ENCODE data around the gene CDCA5. TPM values are rescaled to one million over a fixed set of nuclear protein-coding genes. Genes with fewer than 3 reads are reported as not detected.
"Not testable (repeated sequence)": the region's sequence is repeated elsewhere in the genome, so short reads cannot be mapped to it uniquely, and the experiment has no call there.

CDCA5 gene
- total RNA-seq, 1 donor from 2014 or later = 1.2 TPM

DNA sequence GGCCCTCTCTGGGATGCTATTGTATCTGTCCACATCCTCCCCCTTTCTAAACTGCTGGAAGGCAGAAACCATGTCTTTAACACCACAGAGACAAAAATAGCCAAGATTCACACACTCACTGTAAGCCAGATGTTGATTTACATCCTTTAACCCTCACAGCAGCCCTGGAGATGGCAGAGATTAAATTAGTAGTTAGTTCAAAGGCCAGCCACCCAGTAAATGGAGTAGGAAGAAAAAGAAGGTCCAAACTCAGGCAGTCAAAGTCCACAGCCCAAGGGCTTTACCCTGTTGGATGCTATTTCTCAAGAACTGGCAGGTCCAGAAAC, 35.8 kb upstream of the CDCA5 start:
- DNase-seq (ENCODE audit: low spot score) = no peak

DNA sequence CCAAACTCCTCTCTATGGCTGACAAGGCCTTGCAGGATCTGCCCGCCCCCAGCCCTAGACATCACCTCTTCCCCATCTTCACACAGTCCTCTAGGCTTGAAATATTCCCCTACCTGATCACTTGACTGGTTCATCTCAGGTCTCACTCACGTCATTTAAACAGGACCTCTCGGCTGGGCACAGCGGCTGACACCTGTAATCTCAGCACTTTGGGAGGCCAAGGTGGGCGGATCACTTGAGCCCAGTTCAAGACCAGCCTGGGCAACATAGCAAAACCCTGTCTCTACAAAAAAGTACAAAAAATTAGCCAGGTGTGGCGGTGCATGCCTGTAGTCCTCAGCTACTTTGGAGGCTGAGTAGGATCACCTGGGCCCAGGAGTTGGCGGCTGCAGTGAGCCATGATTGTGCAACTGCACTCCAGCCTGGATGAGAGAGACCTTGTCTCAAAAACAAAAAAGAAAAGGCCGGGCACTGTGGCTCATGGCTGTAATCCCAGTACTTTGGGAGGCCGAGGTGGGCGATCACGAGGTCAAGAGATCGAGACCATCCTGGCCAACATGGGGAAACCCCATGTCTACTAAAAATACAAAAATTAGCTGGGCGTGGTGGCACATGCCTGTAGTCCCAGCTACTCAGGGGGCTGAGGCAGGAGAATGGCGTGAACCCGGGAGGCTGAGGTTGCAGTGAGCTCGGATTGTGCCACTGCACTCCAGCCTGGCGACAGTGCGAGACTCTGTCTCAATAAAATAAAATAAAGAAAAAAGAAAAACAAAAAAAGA, 35.2 kb upstream of the CDCA5 start:
- DNase-seq (ENCODE audit: low spot score) = not testable (repeated sequence)

DNA sequence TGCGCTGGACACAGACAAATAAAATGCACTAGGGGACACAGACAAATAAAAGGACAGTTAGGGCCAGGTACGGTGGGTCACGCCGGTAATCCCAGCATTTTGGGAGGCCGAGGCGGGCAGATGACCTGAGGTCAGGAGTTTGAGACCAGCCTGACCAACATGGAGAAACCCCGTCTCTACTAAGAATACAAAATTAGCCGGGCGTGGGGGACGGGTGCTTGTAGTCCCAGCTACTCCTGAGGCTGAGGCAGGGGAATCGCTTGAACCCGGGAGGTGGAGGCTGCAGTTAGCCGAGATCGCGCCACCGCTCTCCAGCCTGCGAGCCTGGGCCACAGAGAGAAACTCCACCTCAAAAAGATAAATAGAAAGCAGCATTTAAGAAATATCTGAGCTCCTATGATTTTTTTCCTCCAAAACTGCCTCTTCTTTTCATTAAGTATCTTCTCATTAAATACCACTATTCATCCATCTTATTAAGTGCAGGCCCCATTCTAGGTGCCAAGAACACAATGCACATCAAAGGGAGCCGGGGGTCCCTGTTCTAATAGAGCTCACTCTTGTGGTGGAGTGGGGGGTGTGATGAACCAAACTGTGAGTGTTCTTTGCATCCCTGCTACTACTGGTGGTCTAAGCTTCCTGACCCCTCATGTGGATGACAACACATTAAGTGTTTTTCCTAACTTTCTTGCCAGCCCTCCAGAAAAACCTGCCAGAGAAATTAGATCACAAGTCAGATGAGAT, 34.4 kb upstream of the CDCA5 start:
- DNase-seq (ENCODE audit: low spot score) = no peak

DNA sequence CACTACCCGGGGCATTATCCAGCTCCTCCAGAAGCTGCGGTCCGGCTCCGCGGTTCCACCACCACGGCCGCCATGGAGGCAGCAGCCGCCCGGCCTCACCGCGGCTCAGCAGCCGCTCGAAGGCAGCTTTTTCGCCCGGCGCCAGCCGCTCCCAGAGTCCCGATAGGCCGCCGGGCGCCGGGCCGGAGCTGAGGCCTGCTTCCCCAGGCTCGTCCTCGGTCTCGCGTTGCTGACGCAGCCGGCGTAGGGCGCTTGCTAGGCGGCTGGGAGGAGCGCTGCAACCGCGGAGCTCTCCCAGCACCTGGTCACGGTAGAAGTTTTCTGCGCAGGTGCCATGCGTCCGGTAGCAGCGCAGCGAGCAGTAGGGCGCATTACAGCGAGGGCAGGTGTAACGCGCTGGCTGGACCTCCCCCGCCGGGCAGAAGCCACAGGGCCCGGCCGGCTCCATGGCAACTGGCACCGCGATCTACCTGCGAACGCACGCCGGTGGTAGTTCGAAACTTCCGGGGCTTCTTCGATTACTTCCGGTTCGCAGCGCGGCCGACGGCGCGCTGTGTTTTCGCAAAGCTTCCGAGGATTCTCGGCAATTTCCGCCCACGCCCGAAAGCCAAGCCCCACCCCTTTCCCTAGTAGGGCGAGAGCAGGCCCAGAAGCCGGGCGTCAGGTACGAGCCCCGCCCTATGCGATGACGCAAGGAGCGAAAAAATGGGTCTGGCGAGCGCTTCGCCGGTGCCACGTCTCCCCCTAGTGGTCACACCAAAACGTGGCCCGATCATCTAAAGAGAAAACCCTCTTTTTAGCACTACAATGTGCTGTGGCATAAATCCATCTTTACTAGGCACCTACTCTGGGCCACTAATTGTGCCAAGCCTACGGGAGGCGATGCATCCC, 33.6 kb upstream of the CDCA5 start, which contains the start of gene ZNHIT2:
Gene ZNHIT2 (minus strand): TSS at position 496 of the 891 bp plus-strand sequence. CDS start 48 bp downstream, at position 448.
- peak; percentile 100 for DNase-seq (ENCODE audit: low spot score)

DNA sequence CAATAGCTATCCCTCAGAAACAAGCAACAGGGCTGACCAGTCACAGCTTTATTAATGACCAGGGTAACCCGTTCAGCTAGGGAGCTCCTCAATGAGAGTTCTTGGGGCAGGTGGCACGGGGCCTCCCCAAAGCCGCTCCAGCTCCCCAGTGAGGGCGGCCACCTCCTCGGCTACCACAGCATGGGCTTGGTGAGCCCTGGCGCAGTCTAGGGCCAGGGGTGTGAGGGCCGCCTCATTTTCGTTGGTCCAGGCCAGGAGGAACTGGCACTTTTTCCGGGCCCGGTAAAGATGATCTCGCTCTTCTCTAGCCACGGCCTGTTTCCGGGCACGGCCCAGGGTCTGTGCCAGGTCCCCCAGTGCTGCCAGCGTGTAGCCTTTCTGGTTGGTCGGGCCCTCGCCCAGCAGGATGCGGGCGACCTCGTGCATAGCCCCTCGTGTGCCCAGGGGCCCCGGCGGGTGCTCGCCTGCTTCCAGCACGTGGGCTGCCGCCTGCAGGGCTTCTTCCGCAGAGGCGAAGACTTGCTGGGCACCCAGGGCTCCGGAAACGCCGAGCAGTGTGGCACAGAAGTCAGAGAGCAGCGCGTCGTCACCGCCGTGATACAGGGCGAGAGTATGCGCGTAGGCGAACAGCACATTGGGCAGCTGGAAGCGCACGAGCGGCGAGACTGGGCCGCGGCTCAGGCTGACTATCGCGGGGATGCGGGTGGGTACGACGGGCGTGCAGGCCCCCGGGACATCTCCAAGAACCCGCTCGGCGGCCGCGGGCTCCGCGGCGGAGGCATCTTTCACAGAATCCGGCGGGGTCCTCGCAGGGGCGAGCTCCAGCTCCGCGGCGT, 32.7 kb upstream of the CDCA5 start:
- no peak for DNase-seq (ENCODE audit: low spot score)

DNA sequence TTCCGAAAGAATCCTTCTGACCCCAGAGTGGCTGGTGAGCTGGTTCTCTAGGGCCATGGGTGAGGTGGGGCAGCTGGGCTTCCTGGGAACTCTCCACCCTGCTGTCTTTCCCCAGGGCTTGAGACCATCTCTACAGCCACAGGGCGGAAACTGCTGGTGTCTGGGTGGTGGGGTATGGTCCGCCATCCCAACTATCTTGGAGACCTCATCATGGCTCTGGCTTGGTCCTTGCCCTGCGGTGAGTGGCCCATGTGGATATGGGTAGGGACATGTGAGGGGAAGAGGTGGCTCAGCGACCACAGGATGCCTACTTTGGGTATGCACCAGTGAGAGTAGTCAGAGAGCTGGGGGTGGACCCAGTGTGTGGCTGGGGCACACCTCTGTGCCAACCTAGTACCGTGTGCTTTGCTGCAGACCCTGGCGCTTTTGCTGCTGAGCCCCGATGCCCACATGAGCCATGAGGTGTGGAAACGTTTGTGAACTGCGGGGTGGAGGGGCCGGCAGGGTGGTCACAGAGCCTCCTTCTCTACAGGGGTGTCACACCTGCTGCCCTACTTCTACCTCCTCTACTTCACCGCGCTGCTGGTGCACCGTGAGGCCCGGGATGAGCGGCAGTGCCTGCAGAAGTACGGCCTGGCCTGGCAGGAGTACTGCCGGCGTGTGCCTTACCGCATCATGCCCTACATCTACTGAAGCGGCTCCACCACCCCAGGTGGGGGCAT, 31.7 kb upstream of the CDCA5 start:
- no peak for DNase-seq (ENCODE audit: low spot score)

DNA sequence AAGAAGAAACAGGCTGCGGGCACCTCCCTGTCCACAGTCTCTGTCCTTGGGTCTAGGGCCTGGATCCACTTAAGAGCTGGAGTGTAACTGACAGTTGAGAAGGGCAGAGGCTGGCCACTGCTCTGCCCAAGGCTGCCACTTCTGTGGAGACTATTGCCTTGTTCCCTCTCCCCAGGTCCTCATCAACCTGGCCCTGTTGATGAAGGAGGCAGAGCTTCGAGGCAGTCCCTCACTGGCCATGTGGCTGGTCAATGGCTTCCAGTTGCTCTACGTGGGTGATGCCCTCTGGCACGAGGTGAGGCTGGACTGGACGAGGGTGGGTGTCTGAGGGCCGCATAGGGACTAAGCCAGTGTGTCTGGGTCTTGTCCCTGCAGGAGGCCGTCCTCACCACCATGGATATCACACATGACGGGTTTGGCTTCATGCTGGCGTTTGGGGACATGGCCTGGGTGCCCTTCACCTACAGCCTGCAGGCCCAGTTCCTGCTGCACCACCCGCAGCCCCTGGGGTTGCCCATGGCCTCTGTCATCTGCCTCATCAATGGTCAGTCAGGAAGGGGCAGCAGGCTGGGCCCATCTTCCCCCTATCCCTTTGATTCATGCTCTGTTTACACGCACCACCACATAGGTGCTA, 30.8 kb upstream of the CDCA5 start:
- no peak for DNase-seq (ENCODE audit: low spot score)

DNA sequence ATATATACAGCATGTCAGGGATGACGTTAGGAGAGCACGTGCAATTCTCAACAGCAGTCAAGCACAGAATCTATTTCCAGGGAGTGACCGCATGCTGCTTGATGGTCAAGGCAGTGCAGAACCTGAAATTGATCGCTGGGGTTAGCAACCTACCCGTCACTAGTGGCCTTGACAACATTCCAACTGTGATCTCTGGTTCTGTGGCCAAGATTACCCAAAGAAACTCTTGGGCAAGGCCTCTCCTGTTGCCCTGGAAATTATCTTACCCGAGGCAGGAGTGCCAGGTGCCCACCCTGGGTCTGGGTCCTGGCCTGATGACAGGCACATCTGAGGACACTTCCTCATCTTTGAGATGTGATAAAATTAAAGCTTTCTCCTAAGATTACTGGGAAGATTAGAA, 30.0 kb upstream of the CDCA5 start:
- DNase-seq (ENCODE audit: low spot score) = no peak

DNA sequence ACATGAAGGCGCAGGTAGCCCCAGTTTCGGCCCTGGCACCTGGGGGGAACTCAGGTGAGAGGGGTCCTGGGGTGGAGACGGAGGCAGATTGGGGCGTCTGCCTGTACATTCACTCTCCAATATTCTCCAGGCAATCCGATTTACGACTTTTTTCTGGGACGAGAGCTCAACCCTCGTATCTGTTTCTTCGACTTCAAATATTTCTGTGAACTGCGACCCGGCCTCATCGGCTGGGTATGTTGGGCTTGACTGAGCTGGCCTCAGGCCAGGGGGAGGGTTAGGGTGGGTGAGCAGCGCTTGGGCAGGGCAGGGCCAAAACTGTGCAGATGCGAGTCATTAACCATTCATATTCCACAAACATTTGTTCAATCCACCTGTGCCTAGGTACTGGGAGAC, 29.5 kb upstream of the CDCA5 start:
- DNase-seq (ENCODE audit: low spot score) = no peak

DNA sequence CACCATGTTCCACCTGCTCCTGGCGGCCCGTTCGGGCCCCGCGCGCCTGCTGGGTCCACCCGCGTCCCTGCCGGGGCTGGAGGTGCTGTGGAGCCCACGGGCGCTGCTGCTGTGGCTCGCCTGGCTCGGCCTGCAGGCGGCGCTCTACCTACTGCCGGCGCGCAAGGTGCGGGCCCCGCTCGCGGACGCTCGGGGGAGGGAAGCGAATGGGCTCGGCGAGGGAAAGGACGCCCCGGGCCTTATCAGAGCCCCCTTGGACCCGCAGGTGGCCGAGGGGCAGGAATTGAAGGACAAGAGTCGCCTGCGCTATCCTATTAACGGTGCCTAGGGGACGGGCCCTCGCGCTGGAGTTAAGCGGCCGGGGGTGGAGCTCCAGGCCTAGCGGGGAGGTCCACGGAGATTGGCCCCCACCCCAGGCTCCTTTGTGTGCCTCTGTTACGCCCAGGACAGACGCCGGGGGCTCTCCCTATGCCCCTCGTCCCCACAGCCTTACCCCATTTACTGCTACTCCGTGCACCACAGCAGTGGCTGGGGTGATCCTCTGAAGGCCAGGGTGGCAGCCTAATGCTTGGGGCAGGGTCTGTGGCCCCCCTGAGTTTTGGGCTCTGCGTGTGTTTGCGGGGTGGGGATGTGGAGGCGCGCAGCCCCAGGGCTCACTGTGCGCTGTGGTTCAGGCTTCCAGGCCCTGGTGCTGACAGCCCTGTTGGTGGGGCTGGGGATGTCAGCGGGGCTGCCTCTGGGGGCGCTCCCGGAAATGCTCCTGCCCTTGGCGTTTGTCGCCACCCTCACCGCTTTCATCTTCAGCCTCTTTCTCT, 28.9 kb upstream of the CDCA5 start:
- DNase-seq (ENCODE audit: low spot score) = peak; percentile 92

DNA sequence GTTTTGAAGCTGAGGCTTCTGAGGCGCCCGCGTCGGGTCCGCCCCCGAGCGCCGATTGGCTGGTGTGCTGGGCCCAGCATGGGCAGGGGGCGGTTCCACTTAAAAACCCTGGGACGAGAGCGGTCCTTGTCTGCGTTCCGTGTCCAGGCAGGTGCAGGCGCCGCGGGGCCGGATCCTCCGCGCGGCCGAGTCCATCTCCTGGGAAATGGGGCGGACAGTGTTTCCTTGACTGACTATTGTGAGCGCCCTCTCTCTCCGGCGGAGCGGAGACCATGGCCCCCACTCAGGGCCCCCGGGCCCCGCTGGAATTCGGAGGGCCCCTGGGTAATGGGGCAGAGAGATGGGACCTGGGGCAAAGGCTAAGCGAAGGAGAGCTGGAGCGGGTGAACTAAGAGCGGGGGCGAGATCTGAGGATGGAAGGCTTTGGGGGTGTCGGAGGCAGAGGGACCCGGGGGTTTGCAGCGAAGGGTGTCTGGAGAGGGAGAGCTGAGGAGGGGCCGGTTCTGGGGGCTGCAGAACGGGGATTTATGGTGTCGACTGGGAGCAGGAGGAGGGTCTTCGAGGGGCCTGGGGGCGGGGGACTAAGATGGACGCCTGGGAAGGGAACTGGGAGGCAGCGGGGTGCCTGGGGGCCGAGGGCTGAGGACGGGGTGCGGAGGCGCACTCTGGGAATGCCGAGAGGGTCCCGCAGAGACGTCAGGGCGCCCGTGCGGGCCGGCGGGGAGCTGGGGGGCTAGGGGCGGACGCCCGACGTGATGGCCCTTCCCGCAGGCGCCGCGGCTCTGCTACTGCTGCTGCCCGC, 28.1 kb upstream of the CDCA5 start, which contains the start of gene TM7SF2:
Gene TM7SF2 (plus strand): TSS at position 129 of the 802 bp plus-strand sequence. CDS start 144 bp downstream, at position 273.
- DNase-seq (ENCODE audit: low spot score) = peak; percentile 98

DNA sequence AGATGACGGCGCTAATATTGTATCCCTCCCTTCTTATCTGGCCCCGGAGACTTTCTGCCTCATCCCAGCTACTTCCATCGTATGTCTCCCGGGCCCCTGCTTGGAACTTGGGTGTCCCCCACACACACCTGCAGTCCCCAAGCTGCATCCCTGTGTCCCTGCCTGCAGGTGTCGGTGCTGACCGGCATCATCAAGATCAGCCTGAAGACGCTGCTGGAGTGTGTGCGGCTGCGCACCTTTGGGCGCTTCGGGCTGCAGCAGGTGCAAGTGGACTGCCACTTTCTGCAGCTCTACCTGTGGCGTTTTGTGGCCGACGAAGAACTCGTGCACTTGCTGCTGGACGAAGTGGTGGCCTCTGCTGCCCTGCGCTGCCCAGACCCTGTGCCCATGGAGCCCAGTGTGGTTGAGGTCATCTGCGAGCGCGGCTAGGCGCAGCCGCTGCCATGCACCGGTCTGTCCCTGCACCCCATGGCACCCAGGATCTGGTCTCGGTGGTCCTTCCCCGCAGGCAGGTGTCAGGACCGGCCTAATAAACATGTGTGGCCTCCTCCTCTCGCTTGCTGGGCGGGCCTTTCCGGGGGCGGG, 27.4 kb upstream of the CDCA5 start:
- no peak for DNase-seq (ENCODE audit: low spot score)

DNA sequence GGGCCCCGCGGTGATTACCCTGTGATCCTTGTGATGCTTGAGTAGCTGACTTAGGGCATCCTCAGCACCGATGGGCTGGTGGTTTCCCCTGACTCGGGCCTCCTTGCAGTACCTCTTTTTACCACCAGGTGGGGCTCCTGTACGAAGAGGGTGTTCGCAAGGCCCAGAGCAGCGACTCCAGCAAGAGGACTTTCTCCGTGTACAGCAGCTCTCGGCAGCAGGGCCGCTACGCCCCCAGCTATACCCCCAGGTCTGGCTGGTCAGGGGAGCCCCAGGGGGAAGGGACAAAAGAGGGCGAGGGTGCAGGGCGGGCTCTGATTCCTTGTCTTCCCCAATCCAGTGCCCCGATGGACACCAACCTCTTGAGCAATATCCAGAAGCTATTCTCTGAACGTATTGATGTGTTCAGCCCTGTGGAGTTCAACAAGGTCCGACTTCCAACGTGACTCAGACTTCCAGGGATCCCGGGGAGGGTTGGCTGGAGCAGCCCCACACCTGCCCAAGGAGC, 26.6 kb upstream of the CDCA5 start:
- DNase-seq (ENCODE audit: low spot score) = peak; percentile 94

DNA sequence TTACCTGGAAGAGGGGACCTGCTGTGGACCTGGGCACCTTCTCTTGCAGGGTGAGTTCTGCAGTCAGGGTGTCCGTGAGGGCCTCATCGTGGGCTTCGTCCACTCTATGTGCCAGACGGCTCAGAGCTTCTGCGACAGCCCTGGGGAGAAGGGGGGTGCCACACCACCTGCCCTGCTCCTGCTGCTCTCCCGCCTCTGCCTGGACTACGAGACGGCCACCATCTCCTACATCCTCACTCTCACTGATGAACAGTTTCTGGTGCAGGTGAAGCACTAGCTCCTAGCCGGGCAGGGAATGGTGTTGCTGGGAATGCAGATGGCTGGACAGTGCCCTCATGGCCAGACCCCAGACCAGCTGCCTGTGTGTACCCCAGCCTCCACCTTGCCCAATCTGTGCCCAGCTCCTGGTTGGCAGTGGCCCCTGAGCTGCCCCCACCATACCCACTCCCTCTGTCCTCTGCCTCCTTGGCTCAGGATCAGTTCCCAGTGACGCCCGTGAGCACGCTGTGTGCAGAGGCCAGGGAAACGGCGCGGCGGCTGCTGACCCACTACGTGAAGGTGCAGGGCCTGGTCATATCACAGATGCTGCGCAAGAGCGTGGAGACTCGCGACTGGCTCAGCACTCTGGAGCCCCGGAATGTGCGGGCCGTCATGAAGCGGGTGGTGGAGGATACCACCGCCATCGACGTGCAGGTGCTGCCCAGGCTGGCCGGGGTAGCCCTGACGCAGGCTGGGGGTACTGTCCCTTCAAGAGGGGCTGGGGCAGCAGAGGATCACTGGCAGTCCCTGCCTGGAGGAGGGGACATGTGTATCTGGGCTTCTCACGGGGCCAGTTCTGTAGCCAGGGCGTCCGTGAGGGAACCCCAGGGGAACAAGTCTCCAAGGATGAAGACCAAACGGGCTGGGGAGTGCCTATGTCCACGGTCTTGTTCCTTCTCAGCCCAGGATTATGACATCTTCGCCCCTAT, 25.7 kb upstream of the CDCA5 start:
- no peak for DNase-seq (ENCODE audit: low spot score)

DNA sequence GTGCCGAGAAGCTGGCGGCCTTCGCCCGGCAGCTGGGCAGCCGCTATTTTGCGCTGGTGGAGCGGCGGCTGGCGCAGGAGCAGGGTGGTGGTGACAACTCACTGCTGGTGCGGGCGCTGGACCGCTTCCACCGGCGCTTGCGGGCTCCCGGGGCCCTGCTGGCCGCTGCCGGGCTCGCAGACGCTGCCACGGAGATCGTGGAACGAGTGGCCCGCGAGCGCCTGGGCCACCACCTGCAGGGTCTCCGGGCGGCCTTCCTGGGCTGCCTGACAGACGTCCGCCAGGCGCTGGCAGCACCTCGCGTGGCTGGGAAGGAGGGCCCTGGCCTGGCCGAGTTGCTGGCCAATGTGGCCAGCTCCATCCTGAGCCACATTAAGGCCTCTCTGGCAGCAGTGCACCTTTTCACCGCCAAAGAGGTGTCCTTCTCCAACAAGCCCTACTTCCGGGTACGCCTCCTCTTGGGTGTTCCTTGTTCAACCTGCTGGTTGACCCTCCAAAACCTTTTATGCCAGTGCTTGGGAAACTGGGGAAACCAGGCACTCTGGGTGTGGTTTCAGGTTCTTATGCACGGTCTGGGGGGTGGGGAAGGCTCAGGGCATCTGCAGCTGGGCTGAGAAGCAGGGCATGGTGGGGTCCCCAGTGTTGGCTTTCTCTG, 24.8 kb upstream of the CDCA5 start:
- no peak for DNase-seq (ENCODE audit: low spot score)
